ENCODE results near the gene HECTD1. TPM values are rescaled to one million over a fixed set of nuclear protein-coding genes. Genes with fewer than 3 reads are reported as not detected.
A peak's percentile ranks its signal among the peaks of the same experiment; 100 is the strongest.

HECTD1 gene
- total RNA-seq, 1 donor from 2014 or later, result 291 TPM

- H3K4me3 ChIP-seq (ENCODE audit: low read depth, low read length), result no peak overlapping the region
- DNase-seq (ENCODE audit: low read depth), result no peak
- no peak for FAIRE-seq
- TF ChIP-seq CTCF (IDR thresholded peaks at IDR 0.05; ENCODE audit: insufficient read depth, low read length, severe bottlenecking), result no peak
- no peaks in the 10 kb centered on the region for H3K36me3 ChIP-seq (ENCODE audit: control insufficient read depth, insufficient read depth, low read length)
- H3K27me3 ChIP-seq (ENCODE audit: control insufficient read depth, insufficient read depth, low read length), result no peaks in the 10 kb centered on the region
These were observed 11.6 kb upstream of the HECTD1 start for GRCh38 chr14:31219169-31219568.

- Histone ChIP-seq H3K4me3 (ENCODE audit: low read depth, low read length) (no peak overlapping the region), H3K36me3 (ENCODE audit: control insufficient read depth, insufficient read depth, low read length) (no peaks in the 10 kb centered on the region), H3K27me3 (ENCODE audit: control insufficient read depth, insufficient read depth, low read length) (no peaks in the 10 kb centered on the region)
- DNase-seq (ENCODE audit: low read depth) (no peak), FAIRE-seq (no peak)
- no peak for TF ChIP-seq CTCF (IDR thresholded peaks at IDR 0.05; ENCODE audit: insufficient read depth, low read length, severe bottlenecking)
These were observed 8.8 kb upstream of the HECTD1 start for GRCh38 chr14:31216359-31216758.

DNA sequence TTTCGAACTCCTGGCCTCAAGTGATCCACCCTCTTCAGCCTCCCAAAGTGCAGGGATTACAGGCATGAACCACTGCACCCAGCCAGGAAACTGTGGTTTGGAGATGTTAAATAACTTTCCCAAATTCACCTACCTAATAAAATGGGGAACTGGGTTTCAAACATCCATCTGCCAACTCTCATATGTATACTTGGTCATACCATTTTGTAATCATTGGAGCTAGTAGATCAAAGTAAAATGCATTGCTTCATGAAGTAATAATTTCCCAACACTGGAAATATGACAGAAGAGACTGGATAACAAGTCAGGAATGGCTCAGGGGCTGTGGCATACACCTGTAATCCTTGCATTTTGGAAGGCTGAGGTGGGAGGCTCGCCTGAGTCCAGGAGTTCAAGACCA, 5.3 kb upstream of the HECTD1 start:
- no peak for TF ChIP-seq CTCF (IDR thresholded peaks at IDR 0.05; ENCODE audit: insufficient read depth, low read length, severe bottlenecking)
- H3K36me3 ChIP-seq (ENCODE audit: control insufficient read depth, insufficient read depth, low read length), result no peaks in the 10 kb centered on the region
- no peak for DNase-seq (ENCODE audit: low read depth)
- H3K4me3 ChIP-seq (ENCODE audit: low read depth, low read length), result no peak overlapping the region
- H3K27me3 ChIP-seq (ENCODE audit: control insufficient read depth, insufficient read depth, low read length), result no peaks in the 10 kb centered on the region
- no peak for FAIRE-seq

- no peak for TF ChIP-seq CTCF (IDR thresholded peaks at IDR 0.05; ENCODE audit: insufficient read depth, low read length, severe bottlenecking)
- no peaks in the 10 kb centered on the region for H3K27me3 ChIP-seq (ENCODE audit: control insufficient read depth, insufficient read depth, low read length)
- no peak for FAIRE-seq
- no peak overlapping the region for H3K4me3 ChIP-seq (ENCODE audit: low read depth, low read length)
- no peak for DNase-seq (ENCODE audit: low read depth)
- no peaks in the 10 kb centered on the region for H3K36me3 ChIP-seq (ENCODE audit: control insufficient read depth, insufficient read depth, low read length)
These were observed 2.0 kb upstream of the HECTD1 start for GRCh38 chr14:31209605-31210004.

GRCh38 chr14:31208546-31209424, 1.2 kb upstream of the HECTD1 start:
- DNase-seq (ENCODE audit: low read depth) (no peak), FAIRE-seq (no peak)
- Histone ChIP-seq H3K27me3 (ENCODE audit: control insufficient read depth, insufficient read depth, low read length) (no peaks in the 10 kb centered on the region), H3K4me3 (ENCODE audit: low read depth, low read length) (peak overlapping the region; percentile 88), H3K36me3 (ENCODE audit: control insufficient read depth, insufficient read depth, low read length) (no peaks in the 10 kb centered on the region)
- TF ChIP-seq CTCF (IDR thresholded peaks at IDR 0.05; ENCODE audit: insufficient read depth, low read length, severe bottlenecking), result no peak
